ENCODE results near the gene ATP6V0B. TPM values are rescaled to one million over a fixed set of nuclear protein-coding genes. Genes with fewer than 3 reads are reported as not detected.

ATP6V0B gene
- total and polyA plus RNA-seq, 2 of the 8 experiments (the other 6 are each of a cell fraction or from before 2014, with no cell fraction given) = 105 to 308 TPM

- Histone ChIP-seq H3K14ac (ENCODE audit: insufficient read length) (no peak overlapping the region), H2BK120ac (replicated peaks; ENCODE audit: low read depth, low read length) (no peak overlapping the region), H2BK15ac (ENCODE audit: low read length) (no peak overlapping the region), H3K79me1 (ENCODE audit: low read depth, low read length) (no peaks in the 10 kb centered on the region), H2AFZ (ENCODE audit: low read length) (no peak overlapping the region), H2BK5ac (ENCODE audit: low read depth, low read length) (no peak overlapping the region), H4K5ac (ENCODE audit: insufficient read length, low read depth, low read length) (no peak overlapping the region), H3K23me2 (ENCODE audit: low read depth, low read length) (peaks cover 6% of the 10 kb centered on the region; the same call in 1 of the 2 replicates), H3K9me3 (ENCODE audit: insufficient read depth in 2 of 2, low read depth in 1 of 2, low read length in 1 of 2) (no peaks in the 10 kb centered on the region), H4K8ac (ENCODE audit: extremely low read depth, insufficient read depth, low read length) (no peak overlapping the region), H3K56ac (replicated peaks; ENCODE audit: insufficient read length, low read depth, low read length) (no peak overlapping the region), H3K23ac (ENCODE audit: insufficient read length) (no peak overlapping the region), H2BK20ac (ENCODE audit: low read length) (no peak overlapping the region), H3K79me2 (ENCODE audit: control insufficient read depth in 1 of 2, insufficient read depth in 2 of 2, low read length in 2 of 2) (no peaks in the 10 kb centered on the region), H3K27me3 (replicated peaks in 1 of 4; ENCODE audit: control insufficient read depth in 3 of 4, extremely low read depth in 1 of 4, insufficient read depth in 3 of 4, low read length in 3 of 4) (no peaks in the 10 kb centered on the region), H2AK5ac (ENCODE audit: low read depth, low read length) (no peak overlapping the region), H3K27ac (ENCODE audit: low read depth, low read length) (no peak overlapping the region), H3K18ac (ENCODE audit: extremely low read depth, low read length) (no peak overlapping the region), H3K36me3 (ENCODE audit: control insufficient read depth in 2 of 4, insufficient read depth in 4 of 4, low read length in 3 of 4) (peaks cover 0 to 4% (median 2%) of the 10 kb centered on the region in 4 experiments; a peak in 1 of 8 replicates), H3K4me1 (replicated peaks in 1 of 4; ENCODE audit: control insufficient read depth in 3 of 4, insufficient read depth in 4 of 4, low read length in 3 of 4) (no peaks in the 10 kb centered on the region), H4K20me1 (replicated peaks in 1 of 2; ENCODE audit: control insufficient read depth in 1 of 2, insufficient read depth in 2 of 2, low read length in 2 of 2) (peaks cover 0 to 3% of the 10 kb centered on the region in 2 experiments), H4K91ac (replicated peaks; ENCODE audit: insufficient read length, low read length) (no peak overlapping the region), H3K9ac (replicated peaks in 1 of 4; ENCODE audit: extremely low read depth in 1 of 4, low read depth in 3 of 4, low read length in 3 of 4) (no peak overlapping the region), H2BK12ac (ENCODE audit: low read depth, low read length) (no peak overlapping the region), H3K4me2 (ENCODE audit: insufficient read depth in 1 of 2, low read depth in 2 of 2, low read length in 2 of 2) (no peak overlapping the region), H3K4ac (replicated peaks; ENCODE audit: insufficient read length, low read depth, low read length) (no peak overlapping the region), H3K4me3 (ENCODE audit: extremely low read depth in 1 of 4, insufficient read depth in 2 of 4, low read depth in 3 of 4, low read length in 4 of 4) (no peak overlapping the region)
- WGBS, 2 experiments (ENCODE audit: extremely low coverage in 1 of 2, insufficient coverage in 1 of 2, insufficient read length in 1 of 2, insufficient replicate concordance in 2 of 2, low coverage in 1 of 2, low lambda C conversion rate in 2 of 2, missing lambda C conversion rate in 1 of 2) = 92% methylated on average over 3 of the region's 3 CpGs; no CpG with 5 or more reads in 1 of the 2 experiments
- ChIA-PET POLR2A (ENCODE audit: partially characterized antibody) (interaction anchor here (1.0 to 1.8 kb wide), 4 partner anchors 8 to 14 kb away, joined by 3 to 5 read pairs (median 3); no protein-coding TSS in a partner anchor), CTCF (ENCODE audit: partially characterized antibody) (interaction anchor here (1.4 kb wide), 2 partner anchors 10 to 29 kb away, joined by 3 to 4 read pairs; no protein-coding TSS in a partner anchor)
- no peak for DNase-seq (ENCODE audit: low read depth in 1 of 2, low spot score in 2 of 2)
- FAIRE-seq = no peak
- TF ChIP-seq JUND (IDR thresholded peaks at IDR 0.05; ENCODE audit: low read length) (no peak), BACH1 (IDR thresholded peaks at IDR 0.05; ENCODE audit: low read length) (no peak), SP1 (IDR thresholded peaks at IDR 0.05; ENCODE audit: low read depth, low read length) (no peak), SIX5 (IDR thresholded peaks at IDR 0.05; ENCODE audit: low read depth, low read length) (no peak), RFX5 (IDR thresholded peaks at IDR 0.05; ENCODE audit: borderline replicate concordance, low read depth, low read length) (no peak), MAFK (IDR thresholded peaks at IDR 0.05; ENCODE audit: low read depth, low read length) (no peak), POLR2AphosphoS5 (IDR thresholded peaks at IDR 0.05; ENCODE audit: low read depth, low read length) (no peak)
Observed at GRCh38 chr1:43963006-43963405, 11.8 kb upstream of the ATP6V0B start.
